Neural cell (in vitro differentiated cells): ENCODE measurements around the gene VWF.

Experiments used
- CTCF ChIP-seq: fragments of 450-650 bp; IDR thresholded peaks from 2 replicates; pipeline ENCODE4 v1.5.1; 2014; ENCODE audit warnings: antibody characterized with exemption, mild to moderate bottlenecking, moderate library complexity; ENCODE audit not compliant: poor library complexity, severe bottlenecking
- EZH2 ChIP-seq: fragments of 200-600, 300-800 bp; shearing (Covaris generic), sonication (generic); IDR thresholded peaks from 2 replicates; pipeline ENCODE4 v1.6.1; 2014; ENCODE audit warnings: antibody characterized with exemption, low read length, borderline replicate concordance, mild to moderate bottlenecking; ENCODE audit not compliant: insufficient read depth, poor library complexity, severe bottlenecking

- no peak for TF ChIP-seq EZH2
- no peak for TF ChIP-seq CTCF
Observed at GRCh38 chr12:6033546-6033945, 90.9 kb downstream of the VWF start.
